HepG2 (cell line): ENCODE results near the gene INTS2. TPM values are rescaled to one million over a fixed set of nuclear protein-coding genes. Genes with fewer than 3 reads are reported as not detected.

Experiments
- ATAD3A ChIP-seq: sonication (generic); formaldehyde crosslinking; IDR thresholded peaks from 2 replicates; pipeline ENCODE4 v1.4.0; 2020; ENCODE audit warnings: missing genetic modification reagents
- CREB1 ChIP-seq, 2 experiments: fragments of 450-650 bp in 1 of 2; IDR thresholded peaks; 2 replicates each; pipeline ENCODE4 v1.6.1; 2016 to 2017; ENCODE audit warnings: control low read depth in 1 of 2, mild to moderate bottlenecking in 1 of 2, missing compliant biosample characterization in 1 of 2, missing genetic modification characterization in 1 of 2
- DMAP1 ChIP-seq: IDR thresholded peaks from 2 replicates; pipeline ENCODE4 v1.6.1; 2016
- ERF ChIP-seq: IDR thresholded peaks from 2 replicates; pipeline ENCODE4 v1.6.1; 2018; ENCODE audit warnings: missing biosample characterization, missing genetic modification reagents
- KAT7 ChIP-seq: IDR thresholded peaks from 2 replicates; pipeline ENCODE4 v1.6.1; 2018; ENCODE audit warnings: borderline replicate concordance, missing compliant biosample characterization
- NPAS2 ChIP-seq: sonication (generic); formaldehyde crosslinking; IDR thresholded peaks from 2 replicates; pipeline ENCODE4 v1.8.0; 2022; ENCODE audit warnings: mild to moderate bottlenecking, missing genetic modification reagents, borderline replicate concordance
- PAF1 ChIP-seq: IDR thresholded peaks from 2 replicates; pipeline ENCODE4 v1.6.1; 2016; ENCODE audit warnings: missing genetic modification reagents, missing compliant biosample characterization
- SCMH1 ChIP-seq: sonication (generic); formaldehyde crosslinking; IDR thresholded peaks from 2 replicates; pipeline ENCODE4 v1.9.0; 2021; ENCODE audit warnings: missing genetic modification reagents, mild to moderate bottlenecking, borderline replicate concordance
- STAG1 ChIP-seq: sonication (generic); formaldehyde crosslinking; IDR thresholded peaks from 2 replicates; pipeline ENCODE4 v1.4.0; 2020; ENCODE audit warnings: missing genetic modification reagents
- ZFP62 ChIP-seq: sonication (generic); formaldehyde crosslinking; IDR thresholded peaks from 2 replicates; pipeline ENCODE4 v1.4.0; 2020; ENCODE audit warnings: missing genetic modification reagents
- ZKSCAN8 ChIP-seq: IDR thresholded peaks from 2 replicates; pipeline ENCODE4 v1.6.1; 2016; ENCODE audit warnings: borderline replicate concordance, missing genetic modification reagents, missing compliant biosample characterization
- ZNF138 ChIP-seq: sonication (generic); formaldehyde crosslinking; IDR thresholded peaks from 2 replicates; pipeline ENCODE4 v1.5.0; 2020; ENCODE audit warnings: mild to moderate bottlenecking, low read depth, missing genetic modification reagents
- ZNF274 ChIP-seq: sonication (generic); formaldehyde crosslinking; IDR thresholded peaks from 2 replicates; pipeline ENCODE4 v1.5.1; 2020; ENCODE audit warnings: mild to moderate bottlenecking, missing genetic modification reagents
- ZNF326 ChIP-seq: sonication (generic); formaldehyde crosslinking; IDR thresholded peaks from 2 replicates; pipeline ENCODE4 v1.4.0; 2020; ENCODE audit warnings: missing genetic modification reagents, borderline replicate concordance
- ZNF337 ChIP-seq: sonication (generic); formaldehyde crosslinking; IDR thresholded peaks from 2 replicates; pipeline ENCODE4 v1.5.1; 2020; ENCODE audit warnings: missing genetic modification reagents, low read depth, mild to moderate bottlenecking, borderline replicate concordance
- ZNF33A ChIP-seq: sonication (generic); formaldehyde crosslinking; IDR thresholded peaks from 2 replicates; pipeline ENCODE4 v1.5.1; 2020; ENCODE audit warnings: missing genetic modification reagents, mild to moderate bottlenecking, moderate library complexity, borderline replicate concordance
- ZNF430 ChIP-seq: sonication (generic); formaldehyde crosslinking; IDR thresholded peaks from 2 replicates; pipeline ENCODE4 v1.9.0; 2021; ENCODE audit warnings: mild to moderate bottlenecking, missing genetic modification reagents
- ZNF678 ChIP-seq: sonication (generic); formaldehyde crosslinking; IDR thresholded peaks from 2 replicates; pipeline ENCODE4 v1.4.0; 2020; ENCODE audit warnings: mild to moderate bottlenecking, missing genetic modification reagents
- ZNF746 ChIP-seq: sonication (generic); formaldehyde crosslinking; IDR thresholded peaks from 2 replicates; pipeline ENCODE4 v1.8.0; 2022; ENCODE audit warnings: mild to moderate bottlenecking, missing genetic modification reagents
- ZNF816 ChIP-seq: sonication (generic); formaldehyde crosslinking; IDR thresholded peaks from 2 replicates; pipeline ENCODE4 v1.8.0; 2022; ENCODE audit warnings: missing genetic modification reagents, mild to moderate bottlenecking, borderline replicate concordance
- ZSCAN9 ChIP-seq: IDR thresholded peaks from 2 replicates; pipeline ENCODE4 v1.6.1; 2016; ENCODE audit warnings: borderline replicate concordance
- polyA plus RNA-seq, 8 experiments: library from polyadenylated mRNA; depleted of rRNA in 3 of 8; stranded (reverse) in 7 of 8; unstranded in 1 of 8; fragments of >200 nt; fragmentation: Illumina TruSeq in 4 of 8; extraction: Trizol in 4 of 8; gene quantifications; 2 replicates each; pipeline versions ENCODE4 v1.2.1 to v1.2.3, GENCODE V29; 2011 to 2016; ENCODE audit warnings: low read depth in 4 of 8, missing spikeins in 1 of 8, mixed read lengths in 1 of 8; ENCODE audit not compliant: insufficient read depth in 1 of 8
- total RNA-seq, 5 experiments: library from RNA; depleted of rRNA; stranded (reverse); fragments of >200 nt; fragmentation: Illumina TruSeq; extraction: Trizol; gene quantifications; 2 replicates each; pipeline ENCODE4 v1.2.3, GENCODE V29; 2016; ENCODE audit warnings: low read depth in 1 of 5
- TF ChIP-seq, protein P1 (sequence below): sonication (generic); formaldehyde crosslinking; IDR thresholded peaks from 2 replicates; pipeline ENCODE4 v1.4.0; 2020; ENCODE audit warnings: missing genetic modification reagents, mild to moderate bottlenecking, borderline replicate concordance
- TF ChIP-seq, protein P2 (sequence below): sonication (generic); formaldehyde crosslinking; IDR thresholded peaks from 2 replicates; pipeline ENCODE4 v1.4.0; 2020; ENCODE audit warnings: mild to moderate bottlenecking, low read depth, missing genetic modification reagents
- TF ChIP-seq, protein P3 (sequence below): IDR thresholded peaks from 2 replicates; pipeline ENCODE4 v1.6.1; 2016; ENCODE audit warnings: control low read depth
- TF ChIP-seq, protein P4 (sequence below): sonication (generic); formaldehyde crosslinking; IDR thresholded peaks from 2 replicates; pipeline ENCODE4 v1.4.0; 2020; ENCODE audit warnings: mild to moderate bottlenecking, missing genetic modification reagents

The INTS2 gene
- total and polyA plus RNA-seq, 2 of the 13 experiments (the other 11 are each of a cell fraction or from before 2014, with no cell fraction given): 20.5 to 30.2 TPM

DNA sequence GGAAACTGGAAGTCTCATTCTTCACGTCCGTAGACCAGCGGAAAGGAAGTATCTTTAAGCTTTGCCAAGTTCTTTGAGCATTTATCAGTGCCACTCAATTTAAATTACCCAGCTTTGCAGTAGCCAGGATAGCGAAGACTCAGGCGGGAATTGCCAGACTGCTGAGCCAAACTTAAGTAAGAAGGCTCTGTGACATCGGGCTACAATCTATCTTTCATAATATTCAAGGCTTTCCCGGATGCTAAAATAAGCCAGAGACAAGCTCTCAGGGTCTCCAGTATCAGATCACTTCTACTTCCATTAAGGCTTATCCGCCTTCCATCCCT is 64.0 kb downstream of the INTS2 start (continued):
- TF ChIP-seq ZNF33A (CRISPR knock-in tag) (peak; percentile 66; the same call in 1 of the 2 replicates), ZNF678 (CRISPR knock-in tag) (no peak), CREB1 (IDR thresholded peaks at IDR 0.05) (no peak), CREB1 (CRISPR knock-in tag; IDR thresholded peaks at IDR 0.05) (peak; percentile 25; the same call in 1 of the 2 replicates), ERF (CRISPR knock-in tag) (no peak), ZNF274 (no peak), NPAS2 (CRISPR knock-in tag) (no peak), KAT7 (CRISPR knock-in tag) (peak; percentile 72; the same call in 1 of the 2 replicates), ZKSCAN8 (no peak), ZSCAN9 (CRISPR knock-in tag) (no peak), ZNF138 (CRISPR knock-in tag) (no peak), ZNF337 (CRISPR knock-in tag) (no peak), ZNF816 (CRISPR knock-in tag) (0 out of 2 replicates have a peak, but pooled peaks have one; percentile 19), ZNF430 (CRISPR knock-in tag) (no peak), PAF1 (CRISPR knock-in tag) (no peak), DMAP1 (CRISPR knock-in tag) (no peak), ZNF326 (CRISPR knock-in tag) (0 out of 2 replicates have a peak, but pooled peaks have one; percentile 45), STAG1 (CRISPR knock-in tag) (no peak), SCMH1 (CRISPR knock-in tag) (no peak), ZNF746 (no peak), ZFP62 (CRISPR knock-in tag) (no peak), ATAD3A (CRISPR knock-in tag) (no peak)
- TF ChIP-seq, protein P1, sequence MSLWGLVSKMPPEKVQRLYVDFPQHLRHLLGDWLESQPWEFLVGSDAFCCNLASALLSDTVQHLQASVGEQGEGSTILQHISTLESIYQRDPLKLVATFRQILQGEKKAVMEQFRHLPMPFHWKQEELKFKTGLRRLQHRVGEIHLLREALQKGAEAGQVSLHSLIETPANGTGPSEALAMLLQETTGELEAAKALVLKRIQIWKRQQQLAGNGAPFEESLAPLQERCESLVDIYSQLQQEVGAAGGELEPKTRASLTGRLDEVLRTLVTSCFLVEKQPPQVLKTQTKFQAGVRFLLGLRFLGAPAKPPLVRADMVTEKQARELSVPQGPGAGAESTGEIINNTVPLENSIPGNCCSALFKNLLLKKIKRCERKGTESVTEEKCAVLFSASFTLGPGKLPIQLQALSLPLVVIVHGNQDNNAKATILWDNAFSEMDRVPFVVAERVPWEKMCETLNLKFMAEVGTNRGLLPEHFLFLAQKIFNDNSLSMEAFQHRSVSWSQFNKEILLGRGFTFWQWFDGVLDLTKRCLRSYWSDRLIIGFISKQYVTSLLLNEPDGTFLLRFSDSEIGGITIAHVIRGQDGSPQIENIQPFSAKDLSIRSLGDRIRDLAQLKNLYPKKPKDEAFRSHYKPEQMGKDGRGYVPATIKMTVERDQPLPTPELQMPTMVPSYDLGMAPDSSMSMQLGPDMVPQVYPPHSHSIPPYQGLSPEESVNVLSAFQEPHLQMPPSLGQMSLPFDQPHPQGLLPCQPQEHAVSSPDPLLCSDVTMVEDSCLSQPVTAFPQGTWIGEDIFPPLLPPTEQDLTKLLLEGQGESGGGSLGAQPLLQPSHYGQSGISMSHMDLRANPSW (CRISPR knock-in tag): no peak
- TF ChIP-seq, protein P2, sequence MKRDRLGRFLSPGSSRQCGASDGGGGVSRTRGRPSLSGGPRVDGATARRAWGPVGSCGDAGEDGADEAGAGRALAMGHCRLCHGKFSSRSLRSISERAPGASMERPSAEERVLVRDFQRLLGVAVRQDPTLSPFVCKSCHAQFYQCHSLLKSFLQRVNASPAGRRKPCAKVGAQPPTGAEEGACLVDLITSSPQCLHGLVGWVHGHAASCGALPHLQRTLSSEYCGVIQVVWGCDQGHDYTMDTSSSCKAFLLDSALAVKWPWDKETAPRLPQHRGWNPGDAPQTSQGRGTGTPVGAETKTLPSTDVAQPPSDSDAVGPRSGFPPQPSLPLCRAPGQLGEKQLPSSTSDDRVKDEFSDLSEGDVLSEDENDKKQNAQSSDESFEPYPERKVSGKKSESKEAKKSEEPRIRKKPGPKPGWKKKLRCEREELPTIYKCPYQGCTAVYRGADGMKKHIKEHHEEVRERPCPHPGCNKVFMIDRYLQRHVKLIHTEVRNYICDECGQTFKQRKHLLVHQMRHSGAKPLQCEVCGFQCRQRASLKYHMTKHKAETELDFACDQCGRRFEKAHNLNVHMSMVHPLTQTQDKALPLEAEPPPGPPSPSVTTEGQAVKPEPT (CRISPR knock-in tag): no peak
- TF ChIP-seq, protein P3, sequence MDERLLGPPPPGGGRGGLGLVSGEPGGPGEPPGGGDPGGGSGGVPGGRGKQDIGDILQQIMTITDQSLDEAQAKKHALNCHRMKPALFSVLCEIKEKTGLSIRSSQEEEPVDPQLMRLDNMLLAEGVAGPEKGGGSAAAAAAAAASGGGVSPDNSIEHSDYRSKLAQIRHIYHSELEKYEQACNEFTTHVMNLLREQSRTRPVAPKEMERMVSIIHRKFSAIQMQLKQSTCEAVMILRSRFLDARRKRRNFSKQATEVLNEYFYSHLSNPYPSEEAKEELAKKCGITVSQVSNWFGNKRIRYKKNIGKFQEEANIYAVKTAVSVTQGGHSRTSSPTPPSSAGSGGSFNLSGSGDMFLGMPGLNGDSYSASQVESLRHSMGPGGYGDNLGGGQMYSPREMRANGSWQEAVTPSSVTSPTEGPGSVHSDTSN (CRISPR knock-in tag): no peak
- TF ChIP-seq, protein P4, sequence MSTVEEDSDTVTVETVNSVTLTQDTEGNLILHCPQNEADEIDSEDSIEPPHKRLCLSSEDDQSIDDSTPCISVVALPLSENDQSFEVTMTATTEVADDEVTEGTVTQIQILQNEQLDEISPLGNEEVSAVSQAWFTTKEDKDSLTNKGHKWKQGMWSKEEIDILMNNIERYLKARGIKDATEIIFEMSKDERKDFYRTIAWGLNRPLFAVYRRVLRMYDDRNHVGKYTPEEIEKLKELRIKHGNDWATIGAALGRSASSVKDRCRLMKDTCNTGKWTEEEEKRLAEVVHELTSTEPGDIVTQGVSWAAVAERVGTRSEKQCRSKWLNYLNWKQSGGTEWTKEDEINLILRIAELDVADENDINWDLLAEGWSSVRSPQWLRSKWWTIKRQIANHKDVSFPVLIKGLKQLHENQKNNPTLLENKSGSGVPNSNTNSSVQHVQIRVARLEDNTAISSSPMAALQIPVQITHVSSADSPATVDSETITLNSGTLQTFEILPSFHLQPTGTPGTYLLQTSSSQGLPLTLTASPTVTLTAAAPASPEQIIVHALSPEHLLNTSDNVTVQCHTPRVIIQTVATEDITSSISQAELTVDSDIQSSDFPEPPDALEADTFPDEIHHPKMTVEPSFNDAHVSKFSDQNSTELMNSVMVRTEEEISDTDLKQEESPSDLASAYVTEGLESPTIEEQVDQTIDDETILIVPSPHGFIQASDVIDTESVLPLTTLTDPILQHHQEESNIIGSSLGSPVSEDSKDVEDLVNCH (CRISPR knock-in tag): no peak
